Measurements from ENCODE around the gene MALT1.

GRCh38 chr18:58733866-58734265, 62.6 kb downstream of the MALT1 start:
- no peak for TF ChIP-seq POLR2AphosphoS5 (IDR thresholded peaks at IDR 0.05)
- TF ChIP-seq, protein P1, sequence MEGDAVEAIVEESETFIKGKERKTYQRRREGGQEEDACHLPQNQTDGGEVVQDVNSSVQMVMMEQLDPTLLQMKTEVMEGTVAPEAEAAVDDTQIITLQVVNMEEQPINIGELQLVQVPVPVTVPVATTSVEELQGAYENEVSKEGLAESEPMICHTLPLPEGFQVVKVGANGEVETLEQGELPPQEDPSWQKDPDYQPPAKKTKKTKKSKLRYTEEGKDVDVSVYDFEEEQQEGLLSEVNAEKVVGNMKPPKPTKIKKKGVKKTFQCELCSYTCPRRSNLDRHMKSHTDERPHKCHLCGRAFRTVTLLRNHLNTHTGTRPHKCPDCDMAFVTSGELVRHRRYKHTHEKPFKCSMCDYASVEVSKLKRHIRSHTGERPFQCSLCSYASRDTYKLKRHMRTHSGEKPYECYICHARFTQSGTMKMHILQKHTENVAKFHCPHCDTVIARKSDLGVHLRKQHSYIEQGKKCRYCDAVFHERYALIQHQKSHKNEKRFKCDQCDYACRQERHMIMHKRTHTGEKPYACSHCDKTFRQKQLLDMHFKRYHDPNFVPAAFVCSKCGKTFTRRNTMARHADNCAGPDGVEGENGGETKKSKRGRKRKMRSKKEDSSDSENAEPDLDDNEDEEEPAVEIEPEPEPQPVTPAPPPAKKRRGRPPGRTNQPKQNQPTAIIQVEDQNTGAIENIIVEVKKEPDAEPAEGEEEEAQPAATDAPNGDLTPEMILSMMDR (IDR thresholded peaks at IDR 0.05): no peak
